ENCODE data around the gene MACROD2. TPM values are rescaled to one million over a fixed set of nuclear protein-coding genes. Genes with fewer than 3 reads are reported as not detected.

MACROD2 gene
- total RNA-seq, 2 donors from 2014 or later, result 0.95 to 4.2 TPM

DNA sequence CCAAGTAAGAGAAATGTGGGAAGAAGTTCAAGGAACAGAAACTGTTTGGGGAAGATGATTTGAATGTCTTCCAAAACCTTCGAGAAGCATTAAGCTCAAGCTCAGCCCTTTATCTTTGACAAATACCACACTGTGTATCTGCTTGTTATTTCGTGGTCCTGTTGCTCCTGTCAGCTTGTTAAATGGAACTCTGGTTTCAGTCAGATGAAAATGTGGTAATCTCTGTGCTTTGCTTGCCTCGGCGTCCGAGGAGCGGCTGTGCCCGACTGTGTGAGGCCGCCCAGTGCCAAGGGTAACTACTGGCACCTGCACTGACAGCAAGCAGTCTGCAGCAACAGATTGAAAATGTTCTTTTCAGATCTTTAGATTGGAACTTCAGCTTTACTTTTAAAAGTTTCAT, 920.0 kb downstream of the MACROD2 start:
- DNase-seq (ENCODE audit: low spot score), result no peak
- Histone ChIP-seq H3K27ac (no peak overlapping the region), H3K9me3 (no peaks in the 10 kb centered on the region), H3K36me3 (no peaks in the 10 kb centered on the region), H3K4me3 (peak overlapping the region; percentile 23), H3K27me3 (replicated peaks; ENCODE audit: insufficient read depth) (no peaks in the 10 kb centered on the region), H3K4me1 (ENCODE audit: control insufficient read depth in 1 of 2, low read depth in 2 of 2) (peaks cover 0 to 14% of the 10 kb centered on the region in 2 donors)
- TF ChIP-seq, protein P1, sequence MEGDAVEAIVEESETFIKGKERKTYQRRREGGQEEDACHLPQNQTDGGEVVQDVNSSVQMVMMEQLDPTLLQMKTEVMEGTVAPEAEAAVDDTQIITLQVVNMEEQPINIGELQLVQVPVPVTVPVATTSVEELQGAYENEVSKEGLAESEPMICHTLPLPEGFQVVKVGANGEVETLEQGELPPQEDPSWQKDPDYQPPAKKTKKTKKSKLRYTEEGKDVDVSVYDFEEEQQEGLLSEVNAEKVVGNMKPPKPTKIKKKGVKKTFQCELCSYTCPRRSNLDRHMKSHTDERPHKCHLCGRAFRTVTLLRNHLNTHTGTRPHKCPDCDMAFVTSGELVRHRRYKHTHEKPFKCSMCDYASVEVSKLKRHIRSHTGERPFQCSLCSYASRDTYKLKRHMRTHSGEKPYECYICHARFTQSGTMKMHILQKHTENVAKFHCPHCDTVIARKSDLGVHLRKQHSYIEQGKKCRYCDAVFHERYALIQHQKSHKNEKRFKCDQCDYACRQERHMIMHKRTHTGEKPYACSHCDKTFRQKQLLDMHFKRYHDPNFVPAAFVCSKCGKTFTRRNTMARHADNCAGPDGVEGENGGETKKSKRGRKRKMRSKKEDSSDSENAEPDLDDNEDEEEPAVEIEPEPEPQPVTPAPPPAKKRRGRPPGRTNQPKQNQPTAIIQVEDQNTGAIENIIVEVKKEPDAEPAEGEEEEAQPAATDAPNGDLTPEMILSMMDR (IDR thresholded peaks at IDR 0.05), result no peak
- ATAC-seq (ENCODE audit: insufficient number of reproducible peaks, low FRiP score, low read depth), result no peak

DNA sequence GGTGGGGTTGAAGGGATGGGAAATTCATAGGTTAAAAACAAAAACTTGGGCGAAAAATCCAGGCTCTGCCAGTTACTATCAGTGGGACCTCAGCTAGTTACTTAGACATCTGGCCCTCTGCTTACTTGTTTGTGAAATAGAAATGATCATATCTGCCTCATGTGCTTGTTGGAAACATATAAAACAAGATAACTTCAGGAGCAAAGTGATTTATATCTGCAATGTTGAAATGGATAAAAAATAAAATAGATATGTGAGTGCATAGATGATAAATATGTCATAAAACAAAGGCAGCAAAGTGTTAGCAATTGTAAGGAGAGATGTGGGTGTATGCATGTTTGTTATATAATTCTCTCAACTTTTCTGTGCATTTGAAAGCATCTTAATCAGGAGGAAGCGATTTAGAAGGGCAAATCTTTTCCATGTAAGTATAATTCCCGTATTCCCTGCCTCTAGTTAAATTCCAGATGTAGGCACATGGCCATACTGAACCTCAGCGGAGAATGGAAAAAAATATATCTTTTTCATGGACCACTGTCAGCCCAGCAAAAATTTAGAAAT, 921.1 kb downstream of the MACROD2 start:
- DNase-seq (ENCODE audit: low spot score), result no peak
- Histone ChIP-seq H3K4me3 (no peak overlapping the region), H3K4me1 (ENCODE audit: control insufficient read depth in 1 of 2, low read depth in 2 of 2) (peaks cover 0 to 14% of the 10 kb centered on the region in 2 donors), H3K36me3 (no peaks in the 10 kb centered on the region), H3K27ac (no peak overlapping the region), H3K9me3 (no peaks in the 10 kb centered on the region), H3K27me3 (replicated peaks; ENCODE audit: insufficient read depth) (no peaks in the 10 kb centered on the region)
- TF ChIP-seq, protein P1 (IDR thresholded peaks at IDR 0.05), result no peak
- ATAC-seq (ENCODE audit: insufficient number of reproducible peaks, low FRiP score, low read depth), result no peak

DNA sequence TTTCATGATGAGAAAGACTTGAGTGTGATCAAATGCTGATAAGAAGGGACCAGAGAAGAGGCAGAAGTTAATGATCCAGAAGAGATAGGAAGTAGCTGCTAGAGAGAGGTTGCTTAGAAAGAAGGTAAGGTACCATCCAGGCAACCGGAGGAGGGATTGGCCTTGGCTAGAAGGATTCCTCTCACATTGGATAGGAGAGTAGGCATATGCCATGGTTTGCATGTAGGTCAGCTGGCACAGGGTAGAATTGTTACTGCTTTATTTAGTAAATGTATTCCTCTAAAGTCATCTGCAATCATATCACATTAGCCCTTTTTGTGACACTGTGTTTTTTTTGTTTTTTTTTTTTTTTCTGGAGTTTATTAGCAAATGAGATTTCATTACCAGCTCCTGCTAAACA, 923.0 kb downstream of the MACROD2 start:
- Histone ChIP-seq H3K4me3 (no peak overlapping the region), H3K9me3 (no peaks in the 10 kb centered on the region), H3K27me3 (replicated peaks; ENCODE audit: insufficient read depth) (no peaks in the 10 kb centered on the region), H3K36me3 (no peaks in the 10 kb centered on the region), H3K27ac (no peak overlapping the region), H3K4me1 (ENCODE audit: control insufficient read depth in 1 of 2, low read depth in 2 of 2) (peaks cover 0 to 14% of the 10 kb centered on the region in 2 donors)
- TF ChIP-seq, protein P1 (IDR thresholded peaks at IDR 0.05), result no peak
- no peak for ATAC-seq (ENCODE audit: insufficient number of reproducible peaks, low FRiP score, low read depth)
- no peak for DNase-seq (ENCODE audit: low spot score)

DNA sequence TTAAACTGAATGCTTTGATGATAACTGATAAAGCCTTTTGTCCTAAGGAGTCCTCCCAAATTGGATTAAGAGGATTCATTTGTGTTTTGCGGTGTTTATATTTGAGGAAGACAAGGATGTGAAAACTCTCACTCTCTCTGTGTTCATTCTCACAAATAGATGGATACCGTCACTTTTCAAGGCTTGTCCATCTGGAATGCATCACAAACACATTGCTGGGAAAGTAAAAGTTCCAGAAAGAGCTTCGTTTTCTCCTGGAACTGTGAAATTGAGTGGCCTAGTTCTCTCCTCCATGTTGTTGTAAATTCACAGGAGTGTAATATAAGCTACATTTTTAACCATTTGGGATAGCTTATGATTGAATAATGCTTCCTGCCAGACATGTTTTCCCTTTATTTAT, 923.7 kb downstream of the MACROD2 start:
- Histone ChIP-seq H3K27ac (no peak overlapping the region), H3K4me1 (ENCODE audit: control insufficient read depth in 1 of 2, low read depth in 2 of 2) (peaks cover 0 to 14% of the 10 kb centered on the region in 2 donors), H3K36me3 (no peaks in the 10 kb centered on the region), H3K4me3 (no peak overlapping the region), H3K27me3 (replicated peaks; ENCODE audit: insufficient read depth) (no peaks in the 10 kb centered on the region), H3K9me3 (no peaks in the 10 kb centered on the region)
- ATAC-seq (ENCODE audit: insufficient number of reproducible peaks, low FRiP score, low read depth) (no peak), DNase-seq (ENCODE audit: low spot score) (no peak)
- TF ChIP-seq, protein P1 (IDR thresholded peaks at IDR 0.05), result no peak

DNA sequence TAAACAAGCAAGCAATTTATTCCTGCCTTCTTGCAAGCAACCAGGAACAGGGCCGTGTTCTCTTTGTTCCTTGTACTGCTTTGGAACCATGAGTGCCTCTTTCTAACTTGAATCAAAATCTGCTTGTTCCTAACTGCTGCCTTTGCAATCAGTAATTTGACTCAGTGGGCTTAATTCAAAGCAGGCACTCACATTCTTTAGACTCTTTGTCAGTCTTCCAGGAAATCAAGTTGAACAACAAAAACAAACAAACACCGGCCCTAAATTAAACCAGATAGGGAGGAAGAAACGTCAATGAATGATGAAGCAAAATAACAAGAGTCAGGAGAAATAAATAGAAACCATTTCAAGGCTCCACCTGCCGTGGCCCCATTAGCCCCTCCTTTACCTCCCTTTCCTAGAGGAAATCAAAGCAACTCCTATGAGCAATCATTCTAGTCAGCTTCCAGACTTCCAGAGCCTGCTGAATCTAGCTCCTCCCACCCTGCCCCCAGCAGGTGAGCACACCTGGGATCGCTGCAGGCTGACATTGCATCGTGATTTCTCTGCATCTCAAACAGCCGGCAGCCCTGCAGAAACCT, 924.3 kb downstream of the MACROD2 start:
- H3K4me1 ChIP-seq (ENCODE audit: control insufficient read depth in 1 of 2, low read depth in 2 of 2), result peaks cover 0 to 14% of the 10 kb centered on the region in 2 donors
- no peak overlapping the region for H3K4me3 ChIP-seq
- no peaks in the 10 kb centered on the region for H3K9me3 ChIP-seq
- TF ChIP-seq, protein P1 (IDR thresholded peaks at IDR 0.05), result no peak
- no peaks in the 10 kb centered on the region for H3K27me3 ChIP-seq (replicated peaks; ENCODE audit: insufficient read depth)
- H3K27ac ChIP-seq, result no peak overlapping the region
- DNase-seq (ENCODE audit: low spot score) (no peak), ATAC-seq (ENCODE audit: insufficient number of reproducible peaks, low FRiP score, low read depth) (no peak)
- H3K36me3 ChIP-seq, result no peaks in the 10 kb centered on the region
